Mammary epithelial cell (primary cell): ENCODE measurements around the gene TIAL1.

Source experiments
- EZH2 ChIP-seq: IDR thresholded peaks from 2 replicates; pipeline ENCODE4 v1.6.1; 2012; ENCODE audit warnings: low read length, inconsistent platforms, borderline replicate concordance
- TF ChIP-seq, protein P1 (sequence below), 2 donors: IDR thresholded peaks in 1 of 2; conservative IDR thresholded peaks in 1 of 2; 2 replicates each; pipeline ENCODE4 v1.5.1; 2011 to 2012; ENCODE audit warnings: inconsistent platforms in 2 of 2, low read length in 2 of 2, mild to moderate bottlenecking in 2 of 2, control low read depth in 1 of 2, low read depth in 1 of 2; ENCODE audit not compliant: insufficient read depth in 1 of 2; ENCODE audit errors: extremely low read depth in 1 of 2

DNA sequence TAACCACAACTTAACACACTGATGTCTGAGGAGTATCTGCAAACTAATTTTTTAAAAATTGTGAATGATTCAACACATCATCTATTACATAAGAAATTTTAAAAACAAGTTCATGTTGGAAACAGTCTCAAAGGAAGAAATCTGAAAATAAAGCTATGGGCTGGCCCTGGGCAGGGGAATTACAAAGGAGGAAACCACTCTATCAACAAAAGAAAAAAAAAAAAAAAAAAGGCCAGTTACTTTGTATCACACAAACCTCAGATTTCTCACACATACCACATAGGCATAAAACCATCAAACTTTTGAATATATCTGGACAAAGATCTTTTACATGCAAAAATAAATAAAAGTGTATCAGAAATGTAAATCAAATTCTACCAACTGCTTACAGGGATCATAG, 20.8 kb downstream of the TIAL1 start:
- TF ChIP-seq, protein P1, sequence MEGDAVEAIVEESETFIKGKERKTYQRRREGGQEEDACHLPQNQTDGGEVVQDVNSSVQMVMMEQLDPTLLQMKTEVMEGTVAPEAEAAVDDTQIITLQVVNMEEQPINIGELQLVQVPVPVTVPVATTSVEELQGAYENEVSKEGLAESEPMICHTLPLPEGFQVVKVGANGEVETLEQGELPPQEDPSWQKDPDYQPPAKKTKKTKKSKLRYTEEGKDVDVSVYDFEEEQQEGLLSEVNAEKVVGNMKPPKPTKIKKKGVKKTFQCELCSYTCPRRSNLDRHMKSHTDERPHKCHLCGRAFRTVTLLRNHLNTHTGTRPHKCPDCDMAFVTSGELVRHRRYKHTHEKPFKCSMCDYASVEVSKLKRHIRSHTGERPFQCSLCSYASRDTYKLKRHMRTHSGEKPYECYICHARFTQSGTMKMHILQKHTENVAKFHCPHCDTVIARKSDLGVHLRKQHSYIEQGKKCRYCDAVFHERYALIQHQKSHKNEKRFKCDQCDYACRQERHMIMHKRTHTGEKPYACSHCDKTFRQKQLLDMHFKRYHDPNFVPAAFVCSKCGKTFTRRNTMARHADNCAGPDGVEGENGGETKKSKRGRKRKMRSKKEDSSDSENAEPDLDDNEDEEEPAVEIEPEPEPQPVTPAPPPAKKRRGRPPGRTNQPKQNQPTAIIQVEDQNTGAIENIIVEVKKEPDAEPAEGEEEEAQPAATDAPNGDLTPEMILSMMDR (conservative IDR thresholded peaks at IDR 0.05 in 1 of 2, IDR thresholded peaks at IDR 0.05 in 1 of 2; ENCODE audit: extremely low read depth in 1 of 2, insufficient read depth in 1 of 2, low read depth in 1 of 2, low read length in 2 of 2) = no peak
- no peak for TF ChIP-seq EZH2
